Esophagus squamous epithelium (tissue), 4 donors: ENCODE data around the gene FN1.

ENCODE experiments used
- CTCF ChIP-seq, 6 experiments: fragments of 450-650 bp in 4 of 6; fragments of 200-600 bp in 2 of 6; sonication (generic) in 2 of 6; IDR thresholded peaks; one replicate each; pipeline ENCODE4 v1.5.1; 2016 to 2019; ENCODE audit warnings: antibody characterized with exemption in 6 of 6, mild to moderate bottlenecking in 4 of 6, moderate library complexity in 4 of 6
- POLR2A ChIP-seq, 4 donors: fragments of 450-650 bp; IDR thresholded peaks; one replicate each; pipeline ENCODE4 v1.6.1; 2017; ENCODE audit warnings: antibody characterized with exemption in 4 of 4, mild to moderate bottlenecking in 4 of 4, moderate library complexity in 3 of 4

- no peak for TF ChIP-seq CTCF (IDR thresholded peaks at IDR 0.05)
- no peak for TF ChIP-seq POLR2A (IDR thresholded peaks at IDR 0.05)
These were observed 102.8 kb downstream of the FN1 start for GRCh38 chr2:215332872-215333595.
